Stomach smooth muscle (tissue), 2 donors: ENCODE measurements around the gene RRAGB.
A peak's percentile ranks its signal among the peaks of the same experiment; 100 is the strongest.
"Not testable (repeated sequence)": the region's sequence is repeated elsewhere in the genome, so short reads cannot be mapped to it uniquely, and the experiment has no call there.

Source experiments
- H3K27ac ChIP-seq: one replicate; pipeline ENCODE4 v1.7.0; 2013; ENCODE audit warnings: mild to moderate bottlenecking, low read length, inconsistent platforms
- H3K27me3 ChIP-seq, 2 donors: one replicate each; pipeline ENCODE4 v1.7.0; 2013; ENCODE audit warnings: low read length in 2 of 2; ENCODE audit not compliant: insufficient read depth in 2 of 2, control insufficient read depth in 1 of 2
- H3K36me3 ChIP-seq, 2 donors: one replicate each; pipeline ENCODE4 v1.7.0; 2013; ENCODE audit warnings: low read length in 2 of 2; ENCODE audit not compliant: control insufficient read depth in 2 of 2, insufficient read depth in 2 of 2
- H3K4me1 ChIP-seq: one replicate; pipeline ENCODE4 v1.7.0; 2013; ENCODE audit warnings: low read length; ENCODE audit not compliant: control insufficient read depth, insufficient read depth
- H3K4me3 ChIP-seq, 2 donors: one replicate each; pipeline ENCODE4 v1.7.0; 2013; ENCODE audit warnings: low read length in 2 of 2
- H3K9ac ChIP-seq, 2 donors: one replicate each; pipeline ENCODE4 v1.7.0; 2013; ENCODE audit warnings: low read length in 2 of 2, mild to moderate bottlenecking in 1 of 2
- H3K9me3 ChIP-seq, 2 donors: one replicate each; pipeline ENCODE4 v1.7.0; 2013; ENCODE audit warnings: low read length in 2 of 2; ENCODE audit not compliant: control insufficient read depth in 2 of 2
- donor health status: healthy.
- donor health status: Pancreatic carcinoma.

RRAGB gene

GRCh38 chrX:55717521-55718497 lies at the start of gene RRAGB:
TSS of gene RRAGB (plus strand) at chrX:55717749. CDS start at chrX:55718328, 579 bp downstream.
- Histone ChIP-seq H3K4me1 (no peaks in the 10 kb centered on the region), H3K9ac (peak within 1 kb of the TSS; percentile 79 to 87), H3K27me3 (peaks cover 0 to 2% of the 10 kb centered on the region in 2 donors), H3K36me3 (peaks cover 0 to 8% of the 10 kb centered on the region in 2 donors), H3K4me3 (peak within 1 kb of the TSS; percentile 81 to 92), H3K9me3 (no peaks in the 10 kb centered on the region), H3K27ac (peak within 1 kb of the TSS; percentile 69)

- Histone ChIP-seq H3K27me3 (no peaks in the 10 kb centered on the region), H3K9ac (no peak overlapping the region), H3K4me1 (no peaks in the 10 kb centered on the region), H3K4me3 (no peak overlapping the region), H3K36me3 (no peaks in the 10 kb centered on the region), H3K27ac (no peak overlapping the region), H3K9me3 (no peaks in the 10 kb centered on the region)
Observed at GRCh38 chrX:55668084-55668483, 49.5 kb upstream of the RRAGB start.

GRCh38 chrX:55688579-55688978 lies 29.0 kb upstream of the RRAGB start:
- H3K36me3 ChIP-seq, H3K9me3 ChIP-seq, H3K27me3 ChIP-seq, H3K27ac ChIP-seq, H3K4me3 ChIP-seq, H3K4me1 ChIP-seq, H3K9ac ChIP-seq: not testable (repeated sequence)

- H3K4me3 ChIP-seq = no peak overlapping the region
- H3K27ac ChIP-seq = no peak overlapping the region
- no peaks in the 10 kb centered on the region for H3K36me3 ChIP-seq
- no peaks in the 10 kb centered on the region for H3K4me1 ChIP-seq
- no peaks in the 10 kb centered on the region for H3K9me3 ChIP-seq
- H3K27me3 ChIP-seq = peaks cover 0 to 3% of the 10 kb centered on the region in 2 donors
- H3K9ac ChIP-seq = no peak overlapping the region
Observed at GRCh38 chrX:55695227-55696018, 22.1 kb upstream of the RRAGB start.

- H3K27ac ChIP-seq = no peak overlapping the region
- H3K9me3 ChIP-seq = no peaks in the 10 kb centered on the region
- H3K9ac ChIP-seq = no peak overlapping the region
- peaks cover 0 to 8% of the 10 kb centered on the region in 2 donors for H3K27me3 ChIP-seq
- H3K4me3 ChIP-seq = no peak overlapping the region
- H3K4me1 ChIP-seq = no peaks in the 10 kb centered on the region
- no peaks in the 10 kb centered on the region for H3K36me3 ChIP-seq
Observed at GRCh38 chrX:55697381-55697780, 20.2 kb upstream of the RRAGB start.

GRCh38 chrX:55702671-55703070 lies 14.9 kb upstream of the RRAGB start:
- no peak overlapping the region for H3K4me3 ChIP-seq
- H3K27ac ChIP-seq = no peak overlapping the region
- H3K9me3 ChIP-seq = no peaks in the 10 kb centered on the region
- H3K36me3 ChIP-seq = no peaks in the 10 kb centered on the region
- no peak overlapping the region for H3K9ac ChIP-seq
- peaks cover 0 to 10% of the 10 kb centered on the region in 2 donors for H3K27me3 ChIP-seq
- H3K4me1 ChIP-seq = no peaks in the 10 kb centered on the region

GRCh38 chrX:55703436-55703835 lies 14.1 kb upstream of the RRAGB start:
- H3K4me1 ChIP-seq, H3K9me3 ChIP-seq, H3K36me3 ChIP-seq, H3K4me3 ChIP-seq, H3K27ac ChIP-seq, H3K9ac ChIP-seq: not testable (repeated sequence)
- H3K27me3 ChIP-seq = peaks cover 0 to 10% of the 10 kb centered on the region in 2 donors

- H3K27me3 ChIP-seq = peaks cover 0 to 10% of the 10 kb centered on the region in 2 donors
- not testable (repeated sequence) for H3K4me3 ChIP-seq, H3K36me3 ChIP-seq, H3K4me1 ChIP-seq, H3K9me3 ChIP-seq, H3K27ac ChIP-seq, H3K9ac ChIP-seq
Observed at GRCh38 chrX:55705066-55705465, 12.5 kb upstream of the RRAGB start.

GRCh38 chrX:55709735-55710134 lies 7.8 kb upstream of the RRAGB start:
- Histone ChIP-seq H3K4me3 (no peak overlapping the region), H3K36me3 (no peaks in the 10 kb centered on the region), H3K4me1 (peaks cover 3% of the 10 kb centered on the region), H3K9ac (no peak overlapping the region), H3K27me3 (no peaks in the 10 kb centered on the region), H3K27ac (no peak overlapping the region), H3K9me3 (no peaks in the 10 kb centered on the region)

- peaks cover 3% of the 10 kb centered on the region for H3K4me1 ChIP-seq
- H3K4me3 ChIP-seq = no peak overlapping the region
- H3K9ac ChIP-seq = no peak overlapping the region
- H3K36me3 ChIP-seq = no peaks in the 10 kb centered on the region
- H3K27me3 ChIP-seq = no peaks in the 10 kb centered on the region
- no peak overlapping the region for H3K27ac ChIP-seq
- H3K9me3 ChIP-seq = no peaks in the 10 kb centered on the region
Observed at GRCh38 chrX:55710701-55711100, 6.8 kb upstream of the RRAGB start.
